ENCODE measurements around the gene OOEP.

OOEP gene

DNA sequence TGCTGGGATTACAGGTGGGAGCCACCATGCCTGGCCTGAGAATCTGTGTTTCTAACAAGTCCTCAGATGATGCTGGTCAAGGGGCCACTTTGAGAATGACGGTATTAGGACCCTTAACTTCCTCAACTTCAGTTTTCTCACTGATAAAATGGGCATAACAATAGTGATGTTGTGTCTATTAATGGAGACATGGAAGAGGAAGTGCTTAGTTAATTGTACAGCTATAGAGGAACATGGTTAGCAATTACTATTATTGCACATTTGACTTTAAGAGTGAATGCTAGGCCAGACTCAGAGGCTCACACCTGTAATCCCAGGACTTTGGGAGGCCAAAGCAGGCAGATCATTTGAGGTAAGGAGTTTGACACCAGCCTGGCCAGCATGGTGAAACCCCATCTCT is 28.4 kb downstream of the OOEP start:
- Histone ChIP-seq H3K4me2 (ENCODE audit: low read depth, low read length) (no peak overlapping the region), H3K9me3 (replicated peaks; ENCODE audit: insufficient read depth, low read length) (no peaks in the 10 kb centered on the region), H3K4me1 (ENCODE audit: low read length) (no peaks in the 10 kb centered on the region), H4K20me1 (ENCODE audit: insufficient read depth, low read length) (no peaks in the 10 kb centered on the region), H3K4me3 (ENCODE audit: low read length) (no peak overlapping the region), H3K79me2 (ENCODE audit: low read length) (no peaks in the 10 kb centered on the region), H3K27me3 (replicated peaks; ENCODE audit: insufficient read depth, low read length) (no peaks in the 10 kb centered on the region), H3K27ac (ENCODE audit: low read length) (no peak overlapping the region), H3F3A (ENCODE audit: insufficient read depth, low read length) (no peaks in the 10 kb centered on the region), H3K36me3 (replicated peaks; ENCODE audit: insufficient read depth, low read length) (no peaks in the 10 kb centered on the region), H3K9me2 (replicated peaks; ENCODE audit: insufficient read depth, low read length) (no peaks in the 10 kb centered on the region), H3K9ac (ENCODE audit: low read length) (no peak overlapping the region), H2AFZ (ENCODE audit: low read length) (no peak overlapping the region)
- no peak for TF ChIP-seq EZH2phosphoT487 (IDR thresholded peaks at IDR 0.05; ENCODE audit: low read length)
- TF ChIP-seq, protein P1, sequence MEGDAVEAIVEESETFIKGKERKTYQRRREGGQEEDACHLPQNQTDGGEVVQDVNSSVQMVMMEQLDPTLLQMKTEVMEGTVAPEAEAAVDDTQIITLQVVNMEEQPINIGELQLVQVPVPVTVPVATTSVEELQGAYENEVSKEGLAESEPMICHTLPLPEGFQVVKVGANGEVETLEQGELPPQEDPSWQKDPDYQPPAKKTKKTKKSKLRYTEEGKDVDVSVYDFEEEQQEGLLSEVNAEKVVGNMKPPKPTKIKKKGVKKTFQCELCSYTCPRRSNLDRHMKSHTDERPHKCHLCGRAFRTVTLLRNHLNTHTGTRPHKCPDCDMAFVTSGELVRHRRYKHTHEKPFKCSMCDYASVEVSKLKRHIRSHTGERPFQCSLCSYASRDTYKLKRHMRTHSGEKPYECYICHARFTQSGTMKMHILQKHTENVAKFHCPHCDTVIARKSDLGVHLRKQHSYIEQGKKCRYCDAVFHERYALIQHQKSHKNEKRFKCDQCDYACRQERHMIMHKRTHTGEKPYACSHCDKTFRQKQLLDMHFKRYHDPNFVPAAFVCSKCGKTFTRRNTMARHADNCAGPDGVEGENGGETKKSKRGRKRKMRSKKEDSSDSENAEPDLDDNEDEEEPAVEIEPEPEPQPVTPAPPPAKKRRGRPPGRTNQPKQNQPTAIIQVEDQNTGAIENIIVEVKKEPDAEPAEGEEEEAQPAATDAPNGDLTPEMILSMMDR (IDR thresholded peaks at IDR 0.05; ENCODE audit: low read length): no peak
- DNase-seq: no peak

DNA sequence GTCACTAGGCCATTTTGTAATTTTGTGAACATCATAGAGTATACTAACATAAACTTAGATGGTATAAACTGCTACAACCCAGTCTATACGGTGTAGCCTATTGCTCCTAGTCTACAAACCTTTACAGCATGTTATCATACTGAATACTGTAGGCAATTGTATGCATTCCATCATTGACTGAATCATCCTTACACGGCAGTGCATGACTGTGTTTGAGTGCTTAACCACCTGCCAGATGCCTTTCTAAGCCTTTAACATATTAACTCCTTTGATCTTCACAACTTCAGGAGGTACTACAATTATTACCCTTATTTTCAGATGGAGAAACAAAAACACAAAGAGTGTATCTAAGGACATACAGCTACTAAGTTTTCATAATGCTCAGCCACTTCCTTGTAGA is 29.6 kb downstream of the OOEP start:
- no peaks in the 10 kb centered on the region for H3K4me1 ChIP-seq (ENCODE audit: low read length)
- no peak overlapping the region for H2AFZ ChIP-seq (ENCODE audit: low read length)
- H3K27me3 ChIP-seq (replicated peaks; ENCODE audit: insufficient read depth, low read length): no peaks in the 10 kb centered on the region
- H3K79me2 ChIP-seq (ENCODE audit: low read length): no peaks in the 10 kb centered on the region
- no peak overlapping the region for H3K27ac ChIP-seq (ENCODE audit: low read length)
- H3K9ac ChIP-seq (ENCODE audit: low read length): no peak overlapping the region
- H3K9me3 ChIP-seq (replicated peaks; ENCODE audit: insufficient read depth, low read length): no peaks in the 10 kb centered on the region
- H3K9me2 ChIP-seq (replicated peaks; ENCODE audit: insufficient read depth, low read length): no peaks in the 10 kb centered on the region
- H3K4me2 ChIP-seq (ENCODE audit: low read depth, low read length): no peak overlapping the region
- no peaks in the 10 kb centered on the region for H3F3A ChIP-seq (ENCODE audit: insufficient read depth, low read length)
- DNase-seq: no peak
- no peaks in the 10 kb centered on the region for H3K36me3 ChIP-seq (replicated peaks; ENCODE audit: insufficient read depth, low read length)
- no peaks in the 10 kb centered on the region for H4K20me1 ChIP-seq (ENCODE audit: insufficient read depth, low read length)
- no peak overlapping the region for H3K4me3 ChIP-seq (ENCODE audit: low read length)
- TF ChIP-seq EZH2 (optimal IDR thresholded peaks at IDR 0.05; ENCODE audit: low read depth, low read length): no peak
- TF ChIP-seq, protein P1 (IDR thresholded peaks at IDR 0.05; ENCODE audit: low read length): no peak

DNA sequence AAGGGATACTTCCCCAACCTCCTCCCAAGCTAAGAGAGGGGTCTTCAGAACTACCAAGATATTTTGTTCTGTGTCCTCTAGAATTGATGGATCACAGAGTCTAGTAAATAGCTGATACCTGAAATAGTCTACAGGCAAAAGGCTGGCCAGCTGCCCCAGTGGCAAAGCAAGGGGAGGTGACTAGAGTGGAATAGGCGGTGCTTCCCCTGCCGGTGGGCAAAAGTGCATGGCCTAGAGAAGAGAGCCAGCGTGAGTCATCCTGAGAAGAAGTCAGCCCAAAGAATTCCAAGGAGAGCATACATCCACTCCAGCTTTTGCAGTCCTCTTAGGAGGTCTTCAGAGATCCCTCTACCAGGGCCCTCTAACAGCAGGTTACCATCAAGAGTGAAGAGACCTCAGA is 30.4 kb downstream of the OOEP start:
- TF ChIP-seq EZH2 (optimal IDR thresholded peaks at IDR 0.05; ENCODE audit: low read depth, low read length): no peak
- TF ChIP-seq EZH2phosphoT487 (IDR thresholded peaks at IDR 0.05; ENCODE audit: low read length): no peak
- TF ChIP-seq, protein P1 (IDR thresholded peaks at IDR 0.05; ENCODE audit: low read length): no peak
- Histone ChIP-seq H3K79me2 (ENCODE audit: low read length) (no peaks in the 10 kb centered on the region), H3K9ac (ENCODE audit: low read length) (no peak overlapping the region), H3K9me3 (replicated peaks; ENCODE audit: insufficient read depth, low read length) (no peaks in the 10 kb centered on the region), H3K36me3 (replicated peaks; ENCODE audit: insufficient read depth, low read length) (no peaks in the 10 kb centered on the region), H3K9me2 (replicated peaks; ENCODE audit: insufficient read depth, low read length) (no peaks in the 10 kb centered on the region), H3K4me2 (ENCODE audit: low read depth, low read length) (no peak overlapping the region), H3K27ac (ENCODE audit: low read length) (no peak overlapping the region), H3F3A (ENCODE audit: insufficient read depth, low read length) (no peaks in the 10 kb centered on the region), H3K4me1 (ENCODE audit: low read length) (no peaks in the 10 kb centered on the region), H4K20me1 (ENCODE audit: insufficient read depth, low read length) (no peaks in the 10 kb centered on the region), H3K4me3 (ENCODE audit: low read length) (no peak overlapping the region), H3K27me3 (replicated peaks; ENCODE audit: insufficient read depth, low read length) (no peaks in the 10 kb centered on the region), H2AFZ (ENCODE audit: low read length) (no peak overlapping the region)
- DNase-seq: no peak

Data from MM.1S (cell line).